Stimulated activated CD8-positive, alpha-beta memory T cell treated with anti-CD3 and anti-CD28 coated beads, Interleukin-7, amount 100 ng/mL, for 4 hours (primary cell): ENCODE results near the gene ITPRIPL2.

Experiments used
- DNase-seq, 2 donors: peaks; one replicate each; pipeline ENCODE4 v3.0.0-alpha.2; 2020; ENCODE audit warnings: low read depth in 2 of 2

The ITPRIPL2 gene

DNA sequence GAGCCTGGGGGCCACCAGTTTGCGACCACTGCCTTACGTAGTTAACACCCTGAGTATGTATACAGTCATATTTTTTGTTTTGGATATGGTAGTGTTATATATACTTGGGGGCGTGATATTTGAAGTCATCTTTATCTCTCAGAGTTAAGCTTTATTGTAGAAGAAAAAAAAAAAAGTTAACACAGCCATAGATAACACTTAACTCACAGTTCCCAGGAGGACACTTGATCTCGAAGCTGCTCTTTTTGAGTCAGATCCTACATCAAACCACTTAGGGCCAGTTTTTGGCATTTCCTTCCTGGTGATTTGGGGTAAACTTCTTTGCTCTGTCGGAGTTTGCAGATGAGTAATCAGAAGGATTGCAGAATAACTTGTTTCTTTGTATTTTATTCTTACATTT, 5.8 kb downstream of the ITPRIPL2 start:
- no peak for DNase-seq

DNA sequence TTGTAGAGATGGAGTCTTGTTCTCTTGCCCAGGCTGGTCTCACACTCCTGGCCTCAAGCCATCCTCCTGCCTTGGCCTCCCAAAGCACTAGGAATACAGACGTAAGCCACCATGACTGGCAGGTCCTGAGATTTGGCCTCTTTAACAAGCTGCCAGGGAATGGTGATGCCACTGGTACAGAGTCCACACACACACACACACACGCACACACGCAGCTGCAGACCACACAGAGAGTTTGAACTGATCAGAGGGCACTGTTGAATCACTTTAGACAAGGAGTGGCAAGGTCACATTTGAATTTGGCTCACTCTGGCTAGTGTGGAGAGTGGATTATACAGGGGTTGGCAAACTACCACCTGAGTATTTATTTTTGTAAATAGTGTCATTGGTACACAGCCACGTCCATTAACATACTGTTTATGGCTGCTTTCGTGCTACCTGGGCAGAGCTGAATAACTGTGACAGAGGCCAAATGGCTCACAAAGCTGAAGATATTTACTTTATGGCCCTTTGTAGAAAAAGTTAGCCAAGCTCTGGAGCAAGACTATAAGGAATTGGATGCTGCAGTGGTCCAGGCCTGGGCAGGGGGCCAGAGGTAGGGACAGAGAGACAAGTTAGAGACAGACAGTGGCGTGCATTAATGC, 9.9 kb downstream of the ITPRIPL2 start:
- DNase-seq, result no peak

DNA sequence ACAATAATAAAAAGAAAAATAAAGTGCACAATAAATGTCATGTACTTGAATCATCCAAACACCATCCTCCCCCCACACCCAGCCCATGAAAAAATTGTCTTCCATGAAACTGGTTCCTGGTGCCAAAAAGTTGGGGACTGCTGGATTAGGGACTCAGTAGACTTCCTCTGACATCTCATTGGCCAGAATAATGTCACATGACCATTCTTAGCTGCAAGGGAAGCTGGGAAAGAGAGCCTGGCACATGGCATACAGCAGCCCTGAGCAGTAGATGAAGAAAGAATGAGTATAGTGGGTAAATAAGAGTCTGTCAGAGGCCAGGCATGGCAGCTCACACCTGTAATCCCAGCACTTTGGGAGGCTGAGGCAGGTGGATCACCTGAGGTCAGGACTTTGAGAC, 12.5 kb downstream of the ITPRIPL2 start:
- DNase-seq, result no peak

DNA sequence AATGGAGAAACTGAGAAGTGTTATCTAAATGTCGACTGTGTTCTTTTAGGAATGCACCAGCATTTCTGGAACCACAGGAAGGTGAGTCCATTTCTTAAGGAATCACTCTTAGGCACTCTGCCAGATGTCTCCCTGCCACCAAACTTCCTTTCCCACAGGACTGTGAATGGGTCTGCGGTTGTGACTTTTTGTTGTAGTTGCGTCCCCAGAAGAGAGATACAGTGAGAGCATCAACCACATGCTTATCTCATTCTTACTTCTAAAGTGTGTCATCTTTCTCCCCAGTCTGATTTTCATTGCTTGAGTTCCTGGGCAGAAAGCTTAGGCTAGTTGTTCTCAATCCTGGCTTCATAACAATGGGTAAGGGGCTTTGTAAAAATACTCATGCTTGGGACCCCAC, 13.4 kb downstream of the ITPRIPL2 start:
- no peak for DNase-seq

DNA sequence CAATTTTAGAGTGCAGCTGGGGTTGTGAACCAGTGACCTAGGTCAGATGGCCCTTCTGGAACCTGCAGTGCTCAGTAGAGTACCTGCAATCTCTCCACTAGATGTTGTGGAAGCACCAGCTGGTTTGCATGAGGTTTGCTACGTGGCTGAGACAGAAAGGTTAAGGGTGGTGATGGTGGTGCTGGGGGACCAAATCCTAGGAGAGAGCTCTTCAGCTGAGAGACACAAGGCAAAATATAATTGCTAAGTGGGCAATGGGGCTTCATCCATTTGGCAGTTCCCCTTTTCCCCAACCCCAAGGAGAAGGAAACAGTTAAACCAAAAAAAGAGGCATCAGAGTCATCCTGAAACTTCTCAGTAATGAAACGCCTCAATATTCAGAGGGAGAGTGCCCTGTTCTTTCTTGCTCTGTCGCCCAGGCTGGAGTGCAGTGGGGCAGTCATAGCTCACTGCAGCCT, 13.9 kb downstream of the ITPRIPL2 start:
- no peak for DNase-seq

DNA sequence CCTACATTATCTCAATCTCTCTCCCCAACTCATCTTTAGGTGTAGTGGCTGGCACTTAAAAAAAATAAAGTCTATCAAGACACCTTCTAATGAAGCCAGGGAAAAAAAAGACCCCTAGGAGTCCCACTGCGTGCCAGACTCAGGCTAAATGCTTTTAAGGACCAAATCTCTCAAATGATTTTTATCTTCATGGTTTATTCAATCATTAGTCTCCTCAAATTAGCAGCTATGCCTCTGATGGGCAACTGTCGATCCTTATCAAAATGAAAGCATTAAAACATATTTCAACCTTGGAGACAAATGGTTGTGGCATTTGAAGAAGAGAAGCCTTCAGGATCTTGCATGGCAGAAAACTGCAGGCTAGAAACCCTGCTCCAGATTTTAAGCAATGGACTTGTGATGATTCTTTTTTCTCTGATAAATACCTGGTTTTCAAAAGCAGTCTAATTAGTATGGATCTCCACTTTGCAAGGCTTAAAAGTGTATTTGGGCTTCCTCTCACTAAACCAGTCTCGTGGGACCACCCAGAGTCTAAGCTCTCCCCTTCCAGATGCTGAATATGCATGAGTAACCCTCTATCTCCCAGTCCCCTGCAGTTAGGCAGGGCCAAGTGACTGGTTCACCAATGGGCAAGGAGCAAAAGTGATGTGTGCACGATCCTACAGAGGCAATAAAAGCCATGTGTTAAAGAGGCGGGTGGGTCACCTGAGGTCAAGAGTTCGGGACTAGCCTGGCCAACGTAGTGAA, 14.9 kb downstream of the ITPRIPL2 start:
- DNase-seq, result no peak

DNA sequence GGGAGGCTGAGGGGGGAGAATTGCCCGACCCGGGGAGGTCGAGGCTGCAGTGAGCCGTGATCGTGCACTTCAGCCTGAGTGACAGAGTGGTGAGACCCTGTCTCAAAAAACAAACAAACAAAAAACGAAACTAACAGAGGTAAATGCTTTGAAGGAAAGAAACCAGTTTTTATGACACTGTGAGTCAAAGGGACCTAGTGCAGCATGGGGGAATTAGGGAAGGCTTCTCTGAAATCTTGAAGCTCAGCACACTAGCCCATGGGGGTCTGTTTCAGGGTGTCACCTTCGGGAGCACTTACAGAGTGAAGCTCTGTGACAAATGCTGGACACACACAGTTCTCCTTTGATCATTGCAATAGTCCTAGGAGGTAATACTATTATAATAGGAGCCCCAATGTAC, 16.6 kb downstream of the ITPRIPL2 start:
- no peak for DNase-seq

DNA sequence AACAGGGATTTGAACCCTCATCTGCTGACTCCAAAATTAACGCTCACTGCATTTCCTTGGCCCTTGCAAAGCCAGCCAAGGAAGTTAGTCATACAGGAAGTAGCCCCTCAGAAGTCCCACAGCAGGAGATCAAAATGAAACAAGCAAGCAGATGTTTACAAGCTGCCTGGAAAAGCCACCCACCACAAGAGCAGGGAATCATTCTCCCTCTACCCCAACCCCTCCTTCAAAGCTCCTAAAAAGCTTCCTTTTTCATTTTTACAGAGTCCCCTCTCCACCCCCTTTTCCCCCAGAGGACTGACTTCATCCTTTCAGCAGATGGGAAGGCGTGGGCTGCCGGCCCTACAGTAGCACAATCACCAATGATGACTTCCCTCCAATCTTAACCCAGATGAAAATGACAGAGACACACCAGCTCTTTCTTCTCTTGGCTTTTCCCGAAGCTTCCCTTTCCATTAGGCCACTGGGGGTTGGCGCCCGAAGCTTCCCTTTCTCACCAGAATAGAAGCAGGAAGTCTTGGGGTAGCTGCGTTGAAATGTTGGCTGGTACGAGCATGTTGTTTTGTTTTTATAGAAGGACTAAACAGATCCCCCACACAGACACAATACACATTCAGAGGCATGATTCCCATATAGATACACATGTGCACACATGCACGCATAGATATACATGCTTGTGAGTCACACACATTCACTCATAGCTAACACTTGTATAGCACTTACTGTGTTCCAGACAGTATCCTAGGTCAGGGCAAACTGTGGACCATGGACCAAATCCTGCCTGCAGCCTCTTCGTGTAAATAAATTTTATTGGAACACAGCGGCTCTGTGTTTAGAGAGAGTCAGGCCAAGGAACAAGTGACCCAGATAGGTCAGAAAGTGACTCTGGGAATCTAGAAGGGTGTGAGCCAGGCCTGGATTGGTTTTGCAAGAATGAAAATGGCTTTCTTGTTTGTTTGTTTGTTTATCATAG, 17.4 kb downstream of the ITPRIPL2 start:
- no peak for DNase-seq

DNA sequence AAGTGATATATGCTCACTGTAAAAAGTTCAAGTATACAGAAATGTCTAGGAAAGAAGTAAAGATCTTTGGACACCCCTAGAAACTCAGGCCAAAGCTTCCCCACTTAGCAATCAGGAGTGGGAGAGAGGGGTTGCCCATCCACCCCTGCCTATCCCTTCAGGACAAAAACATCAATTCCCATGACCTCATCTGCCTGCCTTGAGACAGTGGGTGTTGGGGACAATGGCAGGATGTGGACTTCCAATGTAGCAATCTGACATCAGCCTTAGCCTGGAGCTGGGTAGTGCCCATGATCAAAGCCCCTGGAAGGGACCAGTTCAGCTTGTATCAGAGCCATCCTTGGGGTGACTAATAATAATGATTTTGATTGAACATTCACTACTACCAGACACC, 18.1 kb downstream of the ITPRIPL2 start:
- no peak for DNase-seq

DNA sequence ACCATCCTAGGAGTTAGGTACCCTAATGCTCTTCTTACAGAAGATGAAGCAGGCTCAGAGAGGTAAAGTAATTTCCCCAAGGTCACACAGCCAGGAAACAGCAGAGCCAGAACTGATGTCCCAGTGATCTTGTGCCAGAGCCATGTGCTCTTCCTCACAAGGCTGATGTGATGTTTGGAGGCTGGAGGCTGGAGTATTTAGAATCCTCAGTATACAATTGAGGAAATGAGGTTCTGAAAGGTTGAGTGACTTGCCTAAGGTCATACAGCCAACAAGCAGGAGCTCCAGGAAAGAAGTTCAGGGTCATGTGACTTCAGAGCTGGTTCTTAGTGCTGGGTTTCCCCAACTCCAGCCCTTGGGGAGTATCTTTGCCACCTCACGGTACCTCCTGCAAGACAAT, 18.5 kb downstream of the ITPRIPL2 start:
- no peak for DNase-seq

DNA sequence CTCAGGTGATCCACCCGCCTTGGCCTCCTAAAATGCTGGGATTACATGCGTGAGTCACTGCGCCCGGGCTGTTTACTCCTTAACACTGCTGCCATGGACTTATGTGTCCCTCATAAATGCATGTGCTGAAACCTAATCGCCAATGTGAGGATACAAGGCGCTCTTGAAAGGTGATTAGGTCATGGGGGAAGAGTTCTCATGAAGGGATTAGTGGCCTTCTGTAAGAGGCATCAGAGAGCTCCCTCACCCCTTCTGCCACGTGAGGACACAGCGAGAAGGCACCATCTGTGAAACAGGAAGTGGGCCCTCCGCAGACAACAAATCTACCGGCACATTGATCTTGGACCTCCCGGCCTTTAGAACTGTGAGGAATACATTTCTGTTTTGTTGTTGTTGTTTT, 19.1 kb downstream of the ITPRIPL2 start:
- DNase-seq, result no peak

DNA sequence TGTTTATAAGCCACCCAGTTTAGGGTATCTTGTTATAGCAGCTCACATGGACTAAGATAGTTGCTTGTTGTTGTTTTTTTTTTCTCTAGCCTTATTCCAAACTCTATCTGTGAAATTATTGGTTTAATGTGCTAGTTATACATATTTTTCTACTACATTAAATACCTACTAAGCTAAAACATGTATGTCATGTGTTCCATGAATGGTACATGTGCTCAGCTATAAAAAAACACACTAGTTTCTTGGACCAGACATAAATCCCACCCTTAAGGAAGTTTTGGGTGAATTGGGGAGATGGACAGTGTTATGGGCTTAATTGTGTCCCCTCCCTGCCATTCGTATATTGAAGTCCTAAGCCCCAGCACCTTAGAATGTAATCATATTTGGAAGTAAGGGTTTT, 19.8 kb downstream of the ITPRIPL2 start:
- no peak for DNase-seq

DNA sequence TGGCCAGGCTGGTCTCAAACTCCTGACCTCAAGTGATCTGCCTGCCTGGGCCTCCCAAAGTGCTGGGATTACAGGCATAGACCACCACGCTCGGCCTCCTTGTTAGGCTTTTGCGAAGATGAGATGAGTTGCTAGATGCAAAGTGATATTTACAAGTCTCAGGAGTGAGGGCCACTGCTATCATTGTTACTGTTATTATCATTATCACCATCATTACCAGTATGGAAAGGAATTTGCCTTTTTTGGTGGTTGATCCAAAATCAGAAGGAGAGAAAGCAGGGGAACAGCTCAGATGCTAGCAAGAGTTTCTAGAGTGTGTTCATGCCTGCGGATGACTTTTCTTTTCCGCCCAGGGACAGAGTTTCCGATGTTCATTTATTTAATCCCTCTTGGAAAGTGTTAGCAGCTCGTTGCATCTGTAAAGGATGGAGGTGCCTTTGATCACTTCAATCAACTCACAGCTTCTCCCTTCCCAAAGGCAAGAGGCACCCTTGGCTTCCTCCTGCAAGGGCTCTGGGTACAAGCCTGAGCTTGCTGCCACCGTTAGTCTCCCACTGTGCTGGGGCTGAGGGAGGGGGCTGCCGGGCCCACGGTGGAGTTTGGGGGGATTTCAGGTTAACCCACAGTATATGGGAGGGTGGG, 21.6 kb downstream of the ITPRIPL2 start:
- DNase-seq, result no peak

DNA sequence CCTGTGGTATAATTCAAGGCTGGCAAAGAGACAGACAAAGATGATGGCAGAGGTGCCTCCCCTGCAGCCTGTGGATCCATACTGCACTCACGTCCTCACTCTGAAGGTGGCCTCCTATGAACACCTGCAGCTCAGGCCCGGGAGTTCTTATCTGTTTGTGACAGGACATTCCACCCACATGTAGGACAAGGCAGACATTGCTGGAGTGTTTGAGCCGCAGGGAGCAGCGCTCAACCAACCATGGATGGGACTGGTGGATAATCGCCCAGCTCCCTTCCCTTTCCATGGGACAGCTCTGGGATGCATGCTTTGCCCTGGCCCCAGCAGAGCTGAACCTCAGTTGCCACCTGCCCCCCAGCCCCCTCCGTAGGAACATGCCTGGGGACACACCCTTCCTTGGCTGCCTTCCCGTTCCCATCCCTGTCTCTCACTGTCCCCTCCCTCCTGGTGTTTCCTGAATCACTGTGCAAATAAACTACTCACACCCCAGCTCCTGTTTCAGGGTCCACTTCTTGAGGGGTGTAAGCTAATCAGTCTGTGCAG, 22.2 kb downstream of the ITPRIPL2 start:
- DNase-seq, result no peak

DNA sequence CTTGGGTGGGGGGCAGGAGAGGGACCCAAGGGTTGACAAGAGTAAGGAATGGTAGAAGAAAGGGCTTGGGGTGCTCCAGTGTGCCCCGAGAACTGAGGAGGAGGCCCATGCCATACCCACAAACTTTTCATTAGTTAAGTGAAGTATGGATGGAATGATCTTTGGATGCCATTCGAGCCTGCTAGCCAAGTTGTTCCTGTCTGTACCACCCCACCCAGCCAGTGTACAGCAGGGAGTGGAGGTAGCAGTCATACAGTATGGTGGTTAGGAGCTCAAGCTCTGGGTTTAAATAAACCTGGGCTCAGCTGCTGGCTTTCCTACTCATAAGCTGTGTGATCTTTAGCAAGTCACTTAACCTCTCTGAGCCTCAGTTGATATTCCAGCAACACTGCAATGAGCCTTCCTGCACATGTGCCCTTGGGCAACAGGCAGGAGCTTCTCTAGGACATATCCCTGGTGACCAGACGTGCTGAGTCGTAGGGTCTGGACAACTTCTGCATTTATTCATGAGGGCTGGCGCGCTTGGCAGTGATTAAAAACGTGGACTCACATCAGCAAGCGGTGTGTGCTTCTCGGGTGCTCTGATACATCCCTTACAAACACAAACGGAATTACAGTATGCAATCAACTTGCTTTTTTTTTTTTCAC, 22.9 kb downstream of the ITPRIPL2 start:
- DNase-seq, result no peak

DNA sequence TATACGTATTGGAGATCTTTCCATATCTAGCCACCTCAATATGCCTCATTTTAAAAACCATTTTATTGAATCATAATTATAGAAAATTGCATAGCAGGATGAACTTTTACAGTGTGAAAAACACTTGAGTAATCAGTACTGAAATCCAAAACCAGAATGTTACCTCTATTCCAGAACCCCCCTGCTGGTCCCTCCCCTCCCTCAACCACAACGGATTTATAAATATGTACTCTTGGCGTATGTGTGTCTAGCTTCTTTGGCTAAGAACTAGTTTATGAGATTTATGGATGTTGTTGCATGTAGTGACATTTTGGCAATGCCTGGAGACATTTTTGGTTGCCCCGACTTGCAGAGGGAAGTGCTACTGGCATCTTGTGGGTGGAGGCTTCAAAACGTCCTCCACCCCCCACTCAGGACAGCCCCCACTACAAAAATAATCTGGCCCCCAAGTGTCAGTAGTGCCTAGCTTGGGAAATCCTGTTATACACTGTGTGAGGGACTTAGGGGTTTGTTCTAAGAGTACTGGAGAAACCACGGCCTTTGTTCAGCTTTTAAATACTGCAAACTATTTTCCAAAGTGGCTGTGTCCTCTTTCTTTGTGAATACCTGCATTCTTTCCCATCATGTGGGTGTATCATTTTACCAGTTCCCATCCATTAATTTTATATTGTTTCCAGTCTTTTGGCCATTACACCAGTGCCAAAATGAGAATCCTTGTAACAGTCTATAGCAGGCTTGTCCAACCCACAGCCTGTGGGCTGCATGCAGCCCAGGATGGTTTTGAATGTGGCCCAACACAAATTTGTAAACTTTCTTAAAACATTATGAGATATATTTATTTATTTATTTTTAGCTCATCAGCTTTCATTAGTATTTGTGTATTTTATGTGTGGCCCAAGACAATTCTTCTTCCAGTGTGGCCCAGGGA, 23.7 kb downstream of the ITPRIPL2 start:
- no peak for DNase-seq

DNA sequence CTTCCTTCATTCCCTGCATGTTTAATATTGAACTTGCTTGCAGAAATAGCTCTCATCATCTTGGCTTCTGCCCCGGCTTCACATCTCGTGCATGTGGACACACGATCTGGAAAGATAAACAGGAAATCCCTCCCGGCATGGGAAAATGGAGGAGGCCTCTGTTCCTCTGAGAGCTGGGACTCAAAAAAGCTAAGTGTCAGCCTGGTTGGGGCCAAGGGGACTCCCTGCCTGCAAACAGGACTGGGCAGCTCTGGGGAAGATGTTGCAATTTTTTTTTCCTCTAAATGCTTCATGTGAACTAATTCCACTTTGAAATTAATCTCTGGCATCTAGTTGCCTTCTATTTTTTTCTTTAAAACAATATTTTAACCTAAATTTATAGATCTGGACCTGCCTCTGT, 24.8 kb downstream of the ITPRIPL2 start:
- no peak for DNase-seq

DNA sequence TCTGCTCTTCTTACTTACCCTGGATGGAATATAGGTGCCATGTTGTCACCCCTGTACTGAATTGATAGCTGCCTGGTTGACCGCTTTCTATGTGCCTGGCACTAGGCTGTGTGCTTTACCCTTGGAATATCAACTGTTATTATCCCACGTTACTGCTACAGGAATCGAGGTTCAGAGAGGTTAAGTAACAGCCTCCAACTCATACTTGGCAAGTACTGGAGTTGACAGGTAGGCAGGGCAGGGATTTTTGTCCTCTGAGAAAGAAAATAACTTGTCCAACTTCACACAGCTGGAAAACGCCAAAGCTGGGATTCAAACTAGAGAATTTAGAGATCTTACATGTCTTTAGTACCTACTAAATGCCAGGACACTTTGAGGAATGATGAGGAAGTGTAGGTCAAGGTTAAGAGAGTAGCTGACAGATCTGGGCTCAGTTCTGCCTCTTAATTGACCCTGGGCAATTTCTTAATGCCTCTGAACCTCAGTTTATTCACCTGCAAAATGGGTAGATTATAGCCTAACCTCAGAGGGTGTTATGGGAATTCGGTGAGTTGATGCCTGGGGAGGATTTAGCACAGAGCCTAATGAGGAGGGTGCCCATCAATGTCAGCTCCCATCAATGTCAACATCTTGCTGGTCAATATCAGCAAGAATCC, 25.8 kb downstream of the ITPRIPL2 start:
- DNase-seq, result no peak

DNA sequence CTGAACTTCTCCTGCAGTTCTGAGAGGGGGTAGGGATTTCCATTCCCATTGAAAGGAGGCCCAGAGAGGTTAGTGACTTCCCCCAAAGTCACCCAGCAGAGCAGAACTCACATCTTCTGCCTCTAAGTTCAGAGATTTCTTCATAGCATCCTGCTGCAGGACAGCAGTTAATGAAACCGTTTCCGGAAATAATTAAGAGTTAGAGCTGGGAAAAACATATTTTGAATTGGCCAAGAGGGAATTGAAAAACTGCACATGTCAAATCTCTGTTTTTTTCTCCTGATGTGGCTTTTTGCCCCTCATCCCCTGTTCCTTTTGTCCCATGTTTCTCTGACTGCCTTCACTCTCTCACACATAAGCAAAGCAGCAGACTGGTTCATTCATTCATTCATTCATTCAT, 26.6 kb downstream of the ITPRIPL2 start:
- DNase-seq, result no peak
